GM19397 (cell line): ENCODE data around the gene ABCF1.
"Not testable (repeated sequence)": the region's sequence is repeated elsewhere in the genome, so short reads cannot be mapped to it uniquely, and the experiment has no call there.

Experiments used
- ATAC-seq: cut with Tn5 transposase; IDR thresholded peaks from one replicate; pipeline ENCODE4 v1.9.1; 2021; ENCODE audit warnings: mild to moderate bottlenecking, moderate library complexity; ENCODE audit not compliant: unreplicated experiment

ABCF1 gene

DNA sequence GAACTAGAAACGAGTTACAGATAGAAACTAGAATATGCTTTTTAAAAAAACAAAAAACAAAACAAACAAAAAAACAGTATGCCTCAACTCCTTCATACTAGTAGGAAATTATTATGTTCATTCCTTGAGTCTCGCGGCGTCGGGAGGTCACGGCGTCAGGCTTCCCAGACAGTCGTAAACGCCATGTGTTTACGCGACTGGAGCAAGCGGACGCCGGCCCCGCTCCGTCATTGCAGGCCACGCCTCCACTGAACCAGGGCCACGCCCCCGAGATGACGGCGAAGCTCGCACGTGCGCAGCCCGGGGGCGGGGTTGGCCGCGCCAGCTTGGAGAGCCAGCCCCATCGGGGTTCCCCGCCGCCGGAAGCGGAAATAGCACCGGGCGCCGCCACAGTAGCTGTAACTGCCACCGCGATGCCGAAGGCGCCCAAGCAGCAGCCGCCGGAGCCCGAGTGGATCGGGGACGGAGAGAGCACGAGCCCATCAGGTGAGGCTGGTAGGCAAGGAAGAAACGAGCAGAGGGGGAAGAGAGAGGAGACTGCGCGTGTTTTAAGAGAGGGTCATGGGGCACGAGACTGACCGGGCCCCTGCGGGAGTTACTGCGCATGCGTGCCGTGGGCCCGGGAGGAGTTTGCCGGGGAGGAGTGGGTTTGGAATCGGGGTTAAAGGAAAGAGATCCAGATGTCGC is at the start of gene ABCF1:
ABCF1 (plus strand) TSS at position 368 of the 687 bp plus-strand sequence; CDS start at position 414, 46 bp downstream.
- ATAC-seq, result peak; percentile 91

DNA sequence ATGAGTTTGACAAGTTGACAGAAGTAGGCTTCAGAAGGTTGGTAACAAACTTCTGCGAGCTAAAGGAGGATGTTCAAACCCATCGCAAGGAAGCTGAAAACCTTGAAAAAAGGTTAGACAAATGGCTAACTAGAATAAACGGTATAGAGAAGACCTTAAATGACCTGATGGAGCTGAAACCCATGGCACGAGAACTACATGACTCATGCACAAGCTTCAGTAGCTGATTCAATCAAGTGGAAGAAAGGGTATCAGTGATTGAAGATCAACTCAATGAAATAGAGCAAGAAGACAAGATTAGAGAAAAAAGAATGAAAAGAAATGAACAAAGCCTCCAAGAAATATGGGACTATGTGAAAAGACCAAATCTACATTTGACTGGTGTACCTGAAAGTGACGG is 49.3 kb upstream of the ABCF1 start:
- ATAC-seq, result not testable (repeated sequence)

DNA sequence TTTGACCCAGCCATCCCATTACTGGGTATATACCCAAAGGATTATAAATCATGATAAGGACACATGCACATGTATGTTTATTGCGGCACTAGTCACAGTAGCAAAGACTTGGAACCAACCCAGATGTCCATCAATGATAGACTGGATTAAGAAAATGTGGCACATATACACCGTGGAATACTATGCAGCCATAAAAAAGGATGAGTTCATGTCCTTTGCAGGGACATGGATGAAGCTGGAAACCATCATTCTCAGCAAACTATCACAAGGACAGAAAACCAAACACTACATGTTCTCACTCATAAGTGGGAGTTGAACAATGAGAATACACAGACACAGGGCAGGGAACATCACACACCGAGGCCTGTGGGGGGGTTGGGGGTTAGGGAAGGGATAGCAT is 44.8 kb upstream of the ABCF1 start:
- not testable (repeated sequence) for ATAC-seq

GRCh38 chr6:30529349-30529875 is 41.8 kb upstream of the ABCF1 start:
- ATAC-seq, result not testable (repeated sequence)

DNA sequence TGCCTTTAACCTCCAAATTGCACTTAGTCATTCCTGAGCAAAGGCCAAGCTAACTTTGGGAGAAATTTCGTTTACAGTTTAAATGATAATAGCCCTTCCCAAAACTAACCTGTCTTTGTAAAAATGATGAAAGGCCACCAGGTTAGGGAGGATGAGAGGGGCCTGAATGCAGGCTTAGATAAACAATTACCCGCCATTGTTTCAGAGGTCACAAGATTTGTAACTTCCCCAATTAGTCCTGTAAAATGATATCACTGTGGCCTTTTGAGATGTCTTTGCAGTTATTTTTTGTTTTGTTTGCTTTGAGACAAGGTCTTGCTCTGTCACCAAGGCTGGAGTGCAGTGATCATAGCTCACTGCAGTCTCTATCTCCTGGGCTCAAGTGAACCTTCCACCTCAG is 41.2 kb upstream of the ABCF1 start:
- ATAC-seq, result no peak

GRCh38 chr6:30533460-30534294 is 37.6 kb upstream of the ABCF1 start:
- ATAC-seq, result no peak

DNA sequence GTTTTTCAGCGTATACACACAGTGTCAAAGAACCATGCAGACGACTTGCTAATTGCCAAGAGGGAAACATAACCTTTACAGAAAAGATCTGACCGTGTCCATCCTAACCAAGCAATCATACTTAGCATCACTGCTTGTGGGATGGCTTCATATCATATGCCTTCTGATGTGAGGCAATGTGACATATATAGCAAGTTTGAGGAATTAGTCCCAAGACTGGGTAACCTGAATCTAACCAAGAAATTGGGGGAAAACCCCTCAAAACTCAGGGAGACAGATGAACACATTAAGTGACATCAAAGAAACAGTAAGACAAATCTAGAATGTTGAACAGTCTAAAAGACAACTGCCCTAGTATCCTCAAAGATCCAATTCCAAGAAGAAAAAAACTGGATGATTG is 33.3 kb upstream of the ABCF1 start:
- no peak for ATAC-seq

- no peak for ATAC-seq
These were observed 29.5 kb upstream of the ABCF1 start for GRCh38 chr6:30541515-30542403.

DNA sequence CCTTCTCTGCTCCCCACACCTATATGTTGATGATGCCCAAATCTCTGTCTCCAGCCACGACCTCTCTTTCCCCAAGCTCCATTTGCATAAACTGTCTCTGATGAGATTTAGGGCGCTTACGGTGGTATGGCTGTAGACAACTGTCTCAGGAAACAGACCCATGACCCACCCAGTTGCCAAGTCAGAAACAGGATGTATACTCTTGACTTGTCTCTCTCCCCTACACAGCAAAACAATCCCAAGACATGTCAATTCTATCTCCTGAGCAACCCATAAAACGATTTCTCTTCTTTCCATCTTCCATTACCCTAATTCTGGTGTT is 28.9 kb upstream of the ABCF1 start:
- ATAC-seq, result no peak

- no peak for ATAC-seq
These were observed 28.3 kb upstream of the ABCF1 start for GRCh38 chr6:30542915-30543314.

DNA sequence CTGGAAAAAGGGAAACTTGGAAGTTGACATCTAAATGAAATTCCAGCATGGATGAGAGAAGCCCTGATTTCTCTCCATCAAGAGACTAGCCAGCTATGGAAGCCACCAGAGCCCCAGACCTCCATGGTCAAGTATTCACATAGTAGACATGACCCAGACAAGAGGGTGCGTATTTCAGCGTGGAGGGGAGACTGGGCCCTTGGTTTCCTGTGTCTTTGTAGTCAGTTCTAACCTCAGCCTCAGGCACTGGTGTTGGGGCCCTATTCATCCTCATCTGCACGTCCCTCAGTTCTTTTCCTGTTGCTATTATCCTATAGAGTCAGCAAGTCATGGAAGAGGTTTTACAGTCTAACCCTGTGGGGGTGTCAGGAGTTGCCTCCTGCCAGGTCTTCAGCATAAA is 27.4 kb upstream of the ABCF1 start:
- no peak for ATAC-seq

GRCh38 chr6:30544666-30545272 is 26.5 kb upstream of the ABCF1 start:
- ATAC-seq, result no peak

DNA sequence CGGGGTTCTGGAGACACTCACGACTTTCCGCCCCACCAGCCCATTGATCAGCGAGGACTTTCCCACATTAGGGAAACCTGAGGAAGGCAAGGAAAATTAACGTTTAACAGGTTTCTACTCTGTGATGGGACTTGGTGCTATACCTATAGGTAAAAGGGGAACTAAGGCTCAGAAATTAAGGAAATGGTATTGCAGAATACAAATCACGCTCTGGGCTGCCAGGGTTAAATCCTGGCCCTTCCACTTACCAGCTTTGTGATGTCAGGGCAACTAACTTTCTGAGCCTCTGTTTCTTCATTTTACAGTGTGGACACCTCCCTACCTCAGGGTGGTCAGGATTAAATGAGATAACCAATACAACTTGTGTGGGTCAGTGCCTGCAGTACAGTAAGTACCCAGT is 23.8 kb upstream of the ABCF1 start:
- no peak for ATAC-seq

- no peak for ATAC-seq
These were observed 22.9 kb upstream of the ABCF1 start for GRCh38 chr6:30548375-30548774.

DNA sequence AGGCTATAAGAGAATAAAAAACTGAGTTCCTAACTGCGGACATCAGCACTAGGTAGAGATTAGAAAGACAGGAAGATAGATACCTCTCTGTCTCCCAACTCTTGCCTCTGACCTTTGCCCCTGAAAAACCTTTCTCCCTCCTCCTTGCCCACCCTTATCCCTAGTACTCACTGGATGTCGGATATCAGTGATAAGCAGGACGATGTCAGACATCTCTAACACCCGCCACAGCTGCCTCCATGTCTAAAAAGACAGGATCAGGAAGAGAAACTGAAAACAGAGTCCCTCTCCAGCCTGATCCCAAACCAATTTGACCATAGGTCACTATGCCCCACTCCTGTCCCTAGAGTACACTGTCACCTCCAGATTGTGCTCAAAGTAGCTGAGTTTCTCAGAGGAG is 16.8 kb upstream of the ABCF1 start:
- ATAC-seq, result no peak

- no peak for ATAC-seq
These were observed 16.1 kb upstream of the ABCF1 start for GRCh38 chr6:30554962-30555815.

DNA sequence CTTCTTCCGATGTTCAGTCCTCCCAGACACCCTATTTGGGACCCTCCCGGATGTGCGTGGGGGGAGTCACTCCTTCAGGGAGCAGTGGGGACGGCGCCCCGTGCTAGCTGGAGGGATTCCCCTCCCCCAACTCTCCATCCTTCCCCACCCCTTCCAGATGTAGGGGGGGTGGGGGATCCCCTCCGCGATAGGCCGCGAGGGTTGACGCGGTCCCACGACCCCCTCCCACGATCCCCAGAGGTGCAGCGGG is 15.5 kb upstream of the ABCF1 start:
- ATAC-seq, result no peak

- ATAC-seq, result peak; percentile 69
These were observed 15.0 kb upstream of the ABCF1 start, which contains the start of gene GNL1 for GRCh38 chr6:30556066-30556905. Gene GNL1, minus strand, starts transcription at chr6:30556489. Its CDS starts 286 bp downstream, at chr6:30556203.
